HL-60 (cell line): ENCODE measurements around the gene DSG3.

Source experiments
- DNase-seq, 2 experiments: peaks; one replicate each; pipeline ENCODE4 v3.0.0-alpha.2; 2010 to 2020; ENCODE audit warnings: low read depth in 1 of 2, low spot score in 1 of 2
- H3K27ac ChIP-seq: fragments of 250-450 bp; sonication (Bioruptor Pico); replicated peaks from 2 replicates; pipeline ENCODE4 v1.5.1; 2020; ENCODE audit warnings: mild to moderate bottlenecking, moderate library complexity
- H3K27me3 ChIP-seq: fragments of 250-450 bp; sonication (Bioruptor Pico); 2 replicates; pipeline ENCODE4 v1.5.1; 2021; ENCODE audit warnings: mild to moderate bottlenecking, moderate library complexity; ENCODE audit not compliant: insufficient read depth, poor library complexity, severe bottlenecking
- H3K4me3 ChIP-seq: replicated peaks from 2 replicates; pipeline ENCODE4 v1.5.1; 2011; ENCODE audit warnings: mild to moderate bottlenecking, control low read depth, low read length; ENCODE audit not compliant: insufficient read depth
- GABPA ChIP-seq: IDR thresholded peaks from 2 replicates; pipeline ENCODE4 v1.6.1; 2012; ENCODE audit warnings: low read depth
- POLR2AphosphoS5 ChIP-seq: IDR thresholded peaks from 2 replicates; pipeline ENCODE4 v1.6.1; 2012; ENCODE audit warnings: low read depth
- SPI1 ChIP-seq: IDR thresholded peaks from 2 replicates; pipeline ENCODE4 v1.6.1; 2012; ENCODE audit warnings: low read depth, mild to moderate bottlenecking, borderline replicate concordance
- TF ChIP-seq, protein P1 (sequence below): IDR thresholded peaks from 2 replicates; pipeline ENCODE4 v1.6.1; 2012; ENCODE audit warnings: low read depth; ENCODE audit not compliant: insufficient replicate concordance
- TF ChIP-seq, protein P2 (sequence below): IDR thresholded peaks from one replicate; pipeline ENCODE4 v1.5.1; 2011; ENCODE audit warnings: low read length, control low read depth, inconsistent platforms; ENCODE audit not compliant: insufficient read depth

The DSG3 gene

DNA sequence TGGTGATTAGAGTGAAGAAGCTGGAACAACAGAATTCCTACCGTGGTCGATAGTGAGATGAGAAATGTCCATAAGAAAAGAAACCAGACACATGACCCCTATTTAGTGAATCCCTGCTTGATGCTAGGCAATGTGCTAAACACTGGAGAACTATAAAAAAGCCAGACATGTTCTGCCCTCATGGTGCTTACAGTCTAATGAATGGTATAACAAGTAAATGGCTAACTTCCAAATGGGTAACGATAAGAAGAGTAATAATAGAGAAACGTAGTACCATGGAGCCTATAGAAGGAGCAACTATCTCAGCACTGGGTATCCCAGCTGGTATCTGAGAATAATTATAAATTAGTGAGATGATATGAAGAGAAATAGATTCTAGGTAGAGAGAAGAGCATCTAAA is 55.5 kb downstream of the DSG3 start:
- Histone ChIP-seq H3K4me3 (no peak overlapping the region), H3K27ac (no peak overlapping the region), H3K27me3 (peaks cover 33% of the 10 kb centered on the region)
- DNase-seq = no peak
- TF ChIP-seq SPI1 (no peak), POLR2AphosphoS5 (no peak), GABPA (no peak)
- TF ChIP-seq, protein P1, sequence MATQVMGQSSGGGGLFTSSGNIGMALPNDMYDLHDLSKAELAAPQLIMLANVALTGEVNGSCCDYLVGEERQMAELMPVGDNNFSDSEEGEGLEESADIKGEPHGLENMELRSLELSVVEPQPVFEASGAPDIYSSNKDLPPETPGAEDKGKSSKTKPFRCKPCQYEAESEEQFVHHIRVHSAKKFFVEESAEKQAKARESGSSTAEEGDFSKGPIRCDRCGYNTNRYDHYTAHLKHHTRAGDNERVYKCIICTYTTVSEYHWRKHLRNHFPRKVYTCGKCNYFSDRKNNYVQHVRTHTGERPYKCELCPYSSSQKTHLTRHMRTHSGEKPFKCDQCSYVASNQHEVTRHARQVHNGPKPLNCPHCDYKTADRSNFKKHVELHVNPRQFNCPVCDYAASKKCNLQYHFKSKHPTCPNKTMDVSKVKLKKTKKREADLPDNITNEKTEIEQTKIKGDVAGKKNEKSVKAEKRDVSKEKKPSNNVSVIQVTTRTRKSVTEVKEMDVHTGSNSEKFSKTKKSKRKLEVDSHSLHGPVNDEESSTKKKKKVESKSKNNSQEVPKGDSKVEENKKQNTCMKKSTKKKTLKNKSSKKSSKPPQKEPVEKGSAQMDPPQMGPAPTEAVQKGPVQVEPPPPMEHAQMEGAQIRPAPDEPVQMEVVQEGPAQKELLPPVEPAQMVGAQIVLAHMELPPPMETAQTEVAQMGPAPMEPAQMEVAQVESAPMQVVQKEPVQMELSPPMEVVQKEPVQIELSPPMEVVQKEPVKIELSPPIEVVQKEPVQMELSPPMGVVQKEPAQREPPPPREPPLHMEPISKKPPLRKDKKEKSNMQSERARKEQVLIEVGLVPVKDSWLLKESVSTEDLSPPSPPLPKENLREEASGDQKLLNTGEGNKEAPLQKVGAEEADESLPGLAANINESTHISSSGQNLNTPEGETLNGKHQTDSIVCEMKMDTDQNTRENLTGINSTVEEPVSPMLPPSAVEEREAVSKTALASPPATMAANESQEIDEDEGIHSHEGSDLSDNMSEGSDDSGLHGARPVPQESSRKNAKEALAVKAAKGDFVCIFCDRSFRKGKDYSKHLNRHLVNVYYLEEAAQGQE = no peak
- TF ChIP-seq, protein P2, sequence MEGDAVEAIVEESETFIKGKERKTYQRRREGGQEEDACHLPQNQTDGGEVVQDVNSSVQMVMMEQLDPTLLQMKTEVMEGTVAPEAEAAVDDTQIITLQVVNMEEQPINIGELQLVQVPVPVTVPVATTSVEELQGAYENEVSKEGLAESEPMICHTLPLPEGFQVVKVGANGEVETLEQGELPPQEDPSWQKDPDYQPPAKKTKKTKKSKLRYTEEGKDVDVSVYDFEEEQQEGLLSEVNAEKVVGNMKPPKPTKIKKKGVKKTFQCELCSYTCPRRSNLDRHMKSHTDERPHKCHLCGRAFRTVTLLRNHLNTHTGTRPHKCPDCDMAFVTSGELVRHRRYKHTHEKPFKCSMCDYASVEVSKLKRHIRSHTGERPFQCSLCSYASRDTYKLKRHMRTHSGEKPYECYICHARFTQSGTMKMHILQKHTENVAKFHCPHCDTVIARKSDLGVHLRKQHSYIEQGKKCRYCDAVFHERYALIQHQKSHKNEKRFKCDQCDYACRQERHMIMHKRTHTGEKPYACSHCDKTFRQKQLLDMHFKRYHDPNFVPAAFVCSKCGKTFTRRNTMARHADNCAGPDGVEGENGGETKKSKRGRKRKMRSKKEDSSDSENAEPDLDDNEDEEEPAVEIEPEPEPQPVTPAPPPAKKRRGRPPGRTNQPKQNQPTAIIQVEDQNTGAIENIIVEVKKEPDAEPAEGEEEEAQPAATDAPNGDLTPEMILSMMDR = no peak

DNA sequence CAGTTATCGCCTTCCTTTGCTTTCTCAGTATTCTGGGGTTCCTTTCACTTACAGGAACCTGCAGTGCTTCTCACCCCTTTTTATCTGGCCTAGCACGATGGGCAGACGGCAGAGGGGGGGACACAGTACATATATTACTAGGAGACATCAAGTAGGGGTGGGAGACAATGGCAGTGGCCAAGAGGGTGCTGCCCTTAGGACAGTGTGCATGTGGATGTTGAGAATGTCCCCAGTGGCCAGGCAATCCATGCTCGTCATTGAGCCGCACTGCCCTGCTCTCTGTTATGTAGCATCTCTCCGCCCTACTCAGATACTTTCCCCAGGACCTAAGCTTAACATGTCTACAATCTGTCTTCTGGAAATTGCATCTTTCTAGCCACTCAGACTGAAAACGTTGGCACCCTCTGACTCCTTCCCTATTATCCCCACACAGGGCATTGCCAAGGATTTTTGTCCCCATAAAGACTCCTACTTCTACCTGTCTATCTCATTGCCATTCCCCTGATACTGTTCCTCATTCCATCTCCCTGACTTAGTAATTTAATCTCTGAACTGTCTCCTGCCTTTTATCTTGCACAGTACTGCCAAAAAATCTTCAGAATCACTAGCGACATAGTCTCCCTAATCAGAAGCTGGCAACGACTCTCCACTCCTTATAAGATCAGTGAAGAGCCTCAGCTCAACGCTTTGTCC is 57.1 kb downstream of the DSG3 start:
- Histone ChIP-seq H3K27me3 (peaks cover 22% of the 10 kb centered on the region), H3K27ac (no peak overlapping the region), H3K4me3 (no peak overlapping the region)
- TF ChIP-seq POLR2AphosphoS5 (no peak), SPI1 (no peak), GABPA (no peak)
- TF ChIP-seq, protein P2 = no peak
- TF ChIP-seq, protein P1 = no peak
- no peak for DNase-seq

DNA sequence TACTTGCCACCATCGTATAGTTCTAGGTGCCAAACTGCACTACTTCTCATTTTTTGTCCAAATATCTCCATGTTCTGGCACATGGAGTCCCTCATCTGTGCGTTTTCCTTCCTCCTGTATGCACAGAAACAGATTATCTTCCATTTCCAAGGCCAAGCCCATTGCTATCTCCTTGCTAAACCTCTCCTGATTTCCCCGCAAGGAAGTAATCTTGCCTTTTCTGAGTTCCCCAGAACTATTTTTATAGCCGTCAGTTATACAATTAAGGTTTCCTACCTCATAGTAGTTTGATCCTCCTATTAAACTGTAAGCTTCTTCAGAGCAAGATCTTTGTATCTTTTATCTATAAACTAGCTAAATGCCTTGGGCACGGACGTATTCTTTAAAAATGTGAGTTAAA is 57.6 kb downstream of the DSG3 start:
- DNase-seq = no peak
- Histone ChIP-seq H3K4me3 (no peak overlapping the region), H3K27me3 (peaks cover 20% of the 10 kb centered on the region), H3K27ac (no peak overlapping the region)
- TF ChIP-seq SPI1 = no peak
- no peak for TF ChIP-seq POLR2AphosphoS5
- TF ChIP-seq, protein P1 = no peak
- TF ChIP-seq, protein P2 = no peak
